WTC11 (cell line): ENCODE data around the gene CAPN14.

ENCODE experiments used
- CREB1 ChIP-seq: sonication (generic); formaldehyde crosslinking; IDR thresholded peaks from 2 replicates; pipeline ENCODE4 v1.8.0; 2023; ENCODE audit warnings: mild to moderate bottlenecking, missing genetic modification reagents
- CTCF ChIP-seq: fragments of 200-600 bp; IDR thresholded peaks from 2 replicates; pipeline ENCODE4 v1.8.0; 2022; ENCODE audit warnings: antibody characterized with exemption
- FOXK1 ChIP-seq: sonication (generic); formaldehyde crosslinking; IDR thresholded peaks from 2 replicates; pipeline ENCODE4 v1.8.0; 2022; ENCODE audit warnings: mild to moderate bottlenecking, moderate library complexity, missing genetic modification reagents
- FOXP1 ChIP-seq: sonication (generic); formaldehyde crosslinking; IDR thresholded peaks from 2 replicates; pipeline ENCODE4 v1.8.0; 2022; ENCODE audit warnings: missing genetic modification reagents, mild to moderate bottlenecking, moderate library complexity, borderline replicate concordance
- ZNF232 ChIP-seq: sonication (generic); formaldehyde crosslinking; IDR thresholded peaks from 2 replicates; pipeline ENCODE4 v1.8.0; 2022; ENCODE audit warnings: mild to moderate bottlenecking, missing genetic modification reagents
- TF ChIP-seq, protein P1 (sequence below): sonication (generic); formaldehyde crosslinking; IDR thresholded peaks from 2 replicates; pipeline ENCODE4 v1.8.0; 2022; ENCODE audit warnings: mild to moderate bottlenecking, missing genetic modification reagents

- no peak for TF ChIP-seq FOXP1 (CRISPR knock-in tag)
- TF ChIP-seq, protein P1, sequence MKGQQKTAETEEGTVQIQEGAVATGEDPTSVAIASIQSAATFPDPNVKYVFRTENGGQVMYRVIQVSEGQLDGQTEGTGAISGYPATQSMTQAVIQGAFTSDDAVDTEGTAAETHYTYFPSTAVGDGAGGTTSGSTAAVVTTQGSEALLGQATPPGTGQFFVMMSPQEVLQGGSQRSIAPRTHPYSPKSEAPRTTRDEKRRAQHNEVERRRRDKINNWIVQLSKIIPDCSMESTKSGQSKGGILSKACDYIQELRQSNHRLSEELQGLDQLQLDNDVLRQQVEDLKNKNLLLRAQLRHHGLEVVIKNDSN (CRISPR knock-in tag) = no peak
- no peak for TF ChIP-seq ZNF232
- no peak for TF ChIP-seq CTCF
- no peak for TF ChIP-seq CREB1 (CRISPR knock-in tag)
- TF ChIP-seq FOXK1 (CRISPR knock-in tag) = no peak
These were observed 20.1 kb downstream of the CAPN14 start for GRCh38 chr2:31197166-31197565.
